NT2/D1 (cell line): ENCODE measurements around the gene SGTA.

ENCODE experiments used
- SUZ12 ChIP-seq: IDR thresholded peaks from 2 replicates; pipeline ENCODE4 v1.6.1; 2011; ENCODE audit not compliant: insufficient read length, insufficient read depth; ENCODE audit errors: extremely low read depth
- YY1 ChIP-seq: IDR thresholded peaks from 2 replicates; pipeline ENCODE4 v1.6.1; 2011; ENCODE audit not compliant: insufficient read length, insufficient read depth

- TF ChIP-seq YY1 (no peak), SUZ12 (no peak)
Measured at GRCh38 chr19:2782329-2782935, 641 bp downstream of the SGTA start.
